HG03439 (cell line): Measurements from ENCODE around the gene PLXNA2.

Source experiments
- ATAC-seq: cut with Tn5 transposase; IDR thresholded peaks from one replicate; pipeline ENCODE4 v1.9.1; 2021; ENCODE audit warnings: mild to moderate bottlenecking, moderate library complexity; ENCODE audit not compliant: unreplicated experiment

PLXNA2 gene

GRCh38 chr1:208207388-208208131, 36.6 kb downstream of the PLXNA2 start:
- ATAC-seq = peak; percentile 67

- ATAC-seq = no peak
Observed at GRCh38 chr1:208206092-208206698, 38.0 kb downstream of the PLXNA2 start.

- ATAC-seq = no peak
Observed at GRCh38 chr1:208205216-208206013, 38.8 kb downstream of the PLXNA2 start.

- no peak for ATAC-seq
Observed at GRCh38 chr1:208204779-208205178, 39.4 kb downstream of the PLXNA2 start.

- ATAC-seq = no peak
Observed at GRCh38 chr1:208203848-208204609, 40.2 kb downstream of the PLXNA2 start.

- no peak for ATAC-seq
Observed at GRCh38 chr1:208203127-208203847, 40.9 kb downstream of the PLXNA2 start.

- ATAC-seq = no peak
Observed at GRCh38 chr1:208202333-208202995, 41.7 kb downstream of the PLXNA2 start.

- ATAC-seq = no peak
Observed at GRCh38 chr1:208201229-208201628, 43.0 kb downstream of the PLXNA2 start.

GRCh38 chr1:208200116-208200515, 44.1 kb downstream of the PLXNA2 start:
- ATAC-seq = no peak

GRCh38 chr1:208198236-208198635, 45.9 kb downstream of the PLXNA2 start:
- no peak for ATAC-seq

GRCh38 chr1:208194944-208195343, 49.2 kb downstream of the PLXNA2 start:
- ATAC-seq = no peak

- ATAC-seq = no peak
Observed at GRCh38 chr1:208192995-208193394, 51.2 kb downstream of the PLXNA2 start.

GRCh38 chr1:208190784-208191183, 53.4 kb downstream of the PLXNA2 start:
- ATAC-seq = no peak

GRCh38 chr1:208189716-208190115, 54.5 kb downstream of the PLXNA2 start:
- ATAC-seq = no peak

GRCh38 chr1:208189183-208189582, 55.0 kb downstream of the PLXNA2 start:
- no peak for ATAC-seq

GRCh38 chr1:208188607-208189006, 55.6 kb downstream of the PLXNA2 start:
- ATAC-seq = no peak

GRCh38 chr1:208187499-208188041, 56.6 kb downstream of the PLXNA2 start:
- peak; percentile 72 for ATAC-seq

GRCh38 chr1:208185801-208186231, 58.4 kb downstream of the PLXNA2 start:
- ATAC-seq = no peak

GRCh38 chr1:208184966-208185654, 59.1 kb downstream of the PLXNA2 start:
- no peak for ATAC-seq
